Measurements from ENCODE around the gene SUCNR1.
A peak's percentile ranks its signal among the peaks of the same experiment; 100 is the strongest.
"Not testable (repeated sequence)": the region's sequence is repeated elsewhere in the genome, so short reads cannot be mapped to it uniquely, and the experiment has no call there.

Gene SUCNR1

DNA sequence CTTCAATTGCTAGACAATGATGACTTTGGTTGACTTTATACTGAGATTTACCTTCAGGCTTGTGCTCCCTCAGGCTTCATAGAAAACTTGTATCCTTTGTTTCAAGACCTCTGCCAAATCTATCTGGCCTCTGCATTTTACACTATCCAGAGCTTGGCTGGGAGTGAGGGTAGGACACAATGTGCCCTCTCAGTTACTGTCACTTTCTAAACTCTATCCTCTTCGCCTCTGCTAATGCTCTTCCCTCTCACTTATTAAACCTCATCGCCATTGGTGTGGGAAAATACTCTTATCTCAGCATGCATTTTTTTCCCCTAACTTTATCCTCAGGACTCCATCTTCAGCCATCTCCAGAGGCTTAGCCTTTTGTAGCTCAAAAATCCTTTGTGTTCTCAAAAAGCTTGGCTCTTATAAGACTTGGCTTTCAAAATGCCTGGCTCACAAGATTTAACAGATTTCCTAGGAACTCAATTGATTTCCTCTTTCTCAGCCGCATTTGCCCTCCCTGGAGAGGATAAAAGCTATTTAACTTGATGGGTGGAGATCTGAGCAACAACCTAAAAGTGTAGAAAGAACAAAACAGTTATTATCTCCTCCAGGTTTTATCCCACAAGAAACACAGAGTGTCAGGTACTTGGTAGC lies 28.3 kb downstream of the SUCNR1 start:
- DNase-seq = no peak

- DNase-seq = no peak
Observed at GRCh38 chr3:151903501-151903991, 30.1 kb downstream of the SUCNR1 start.

DNA sequence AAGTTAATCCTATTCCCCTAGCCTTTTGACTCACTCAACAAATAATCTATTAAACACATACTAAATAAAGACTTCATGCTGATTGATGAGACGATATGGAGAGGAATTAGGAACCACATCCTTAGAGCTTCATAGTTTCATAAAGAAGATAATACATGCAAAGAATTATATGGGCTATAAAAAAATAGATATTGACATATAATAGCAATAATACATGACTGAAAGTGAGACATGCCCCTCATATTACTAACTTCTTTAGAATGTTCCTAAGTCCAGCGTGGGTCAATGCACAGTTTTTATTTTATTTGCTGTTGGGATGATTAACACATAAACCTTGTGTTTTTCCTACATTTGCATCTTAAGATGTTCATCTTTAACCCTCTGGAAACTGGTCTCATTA lies 32.2 kb downstream of the SUCNR1 start:
- DNase-seq = no peak

DNA sequence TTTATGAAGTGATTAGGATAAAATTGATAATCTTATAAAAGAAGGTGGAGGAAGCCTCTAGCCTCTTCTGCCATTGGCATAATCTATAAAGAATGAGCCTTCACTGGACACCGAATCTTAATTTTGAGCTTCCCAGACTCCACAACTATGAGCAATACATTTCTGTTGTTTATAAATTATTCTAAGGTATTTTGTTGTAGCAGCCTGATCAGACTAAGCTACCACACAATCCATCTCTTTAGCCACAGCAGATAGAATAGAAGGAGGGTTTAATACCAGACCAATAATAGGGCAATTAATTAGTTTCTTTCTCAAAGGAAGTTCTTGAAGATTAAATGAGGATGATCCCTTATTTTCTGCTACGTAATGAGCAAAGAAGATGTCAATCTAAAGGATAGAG lies 33.3 kb downstream of the SUCNR1 start:
- DNase-seq = no peak

DNA sequence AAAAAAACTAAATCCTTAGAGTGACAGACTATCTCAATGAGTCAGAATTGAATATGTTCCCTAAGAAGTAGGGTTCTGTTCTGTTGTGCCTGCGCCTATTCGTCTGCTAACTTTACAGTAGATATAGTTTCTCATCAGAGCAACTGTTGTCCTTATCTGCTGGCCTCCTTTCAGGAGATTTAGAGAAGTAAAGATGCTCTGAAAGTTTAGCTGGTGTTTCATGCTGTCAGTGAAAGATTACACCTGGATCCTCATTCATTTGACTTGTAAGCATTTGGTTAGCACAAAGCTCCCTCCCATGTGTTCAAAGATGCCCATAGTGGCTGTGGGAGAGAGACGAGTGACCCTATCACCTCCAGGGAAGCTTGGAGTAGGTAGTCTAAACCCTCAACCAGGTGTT lies 35.0 kb downstream of the SUCNR1 start:
- DNase-seq = no peak

GRCh38 chr3:151909681-151910405 lies 36.4 kb downstream of the SUCNR1 start:
- DNase-seq = no peak

DNA sequence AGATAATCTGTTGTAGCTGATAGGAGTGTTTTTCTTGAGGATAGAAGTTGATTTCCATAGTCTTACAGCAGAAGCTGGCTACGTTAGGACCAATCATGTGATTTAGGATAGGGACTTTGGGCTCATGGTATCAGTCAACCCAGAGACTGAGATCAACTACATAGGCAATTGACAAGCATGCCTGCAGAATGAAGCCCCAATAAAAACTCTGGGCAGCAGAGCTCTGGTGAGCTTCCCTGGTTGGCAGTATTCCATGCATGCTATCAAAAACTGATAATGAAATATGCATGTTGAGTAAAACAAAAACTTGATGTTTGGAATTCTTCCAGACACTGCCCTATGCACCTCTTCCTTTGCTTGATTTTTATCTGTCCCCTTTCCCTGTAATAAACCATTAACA lies 38.0 kb downstream of the SUCNR1 start:
- DNase-seq = no peak

- DNase-seq = no peak
Observed at GRCh38 chr3:151912028-151912427, 38.6 kb downstream of the SUCNR1 start.

DNA sequence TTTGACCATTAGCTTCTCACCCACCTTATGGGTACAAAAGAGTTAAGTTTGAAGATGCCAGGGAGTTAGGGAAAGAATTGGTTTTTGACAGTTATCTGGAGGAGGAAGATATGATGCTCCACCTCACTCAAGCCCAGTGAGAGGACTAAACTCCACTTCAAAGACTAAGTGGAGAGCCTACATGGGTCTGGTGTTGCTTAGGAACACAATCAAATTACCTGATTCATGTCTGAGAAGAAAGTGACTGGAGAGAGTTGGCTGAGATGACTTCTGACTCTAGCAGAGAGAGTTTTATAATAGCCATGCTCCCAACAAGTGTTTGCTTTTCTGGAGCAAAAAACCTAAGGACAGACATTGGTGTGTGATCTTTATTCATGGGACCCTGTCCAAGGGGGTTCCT lies 43.3 kb downstream of the SUCNR1 start:
- no peak for DNase-seq

DNA sequence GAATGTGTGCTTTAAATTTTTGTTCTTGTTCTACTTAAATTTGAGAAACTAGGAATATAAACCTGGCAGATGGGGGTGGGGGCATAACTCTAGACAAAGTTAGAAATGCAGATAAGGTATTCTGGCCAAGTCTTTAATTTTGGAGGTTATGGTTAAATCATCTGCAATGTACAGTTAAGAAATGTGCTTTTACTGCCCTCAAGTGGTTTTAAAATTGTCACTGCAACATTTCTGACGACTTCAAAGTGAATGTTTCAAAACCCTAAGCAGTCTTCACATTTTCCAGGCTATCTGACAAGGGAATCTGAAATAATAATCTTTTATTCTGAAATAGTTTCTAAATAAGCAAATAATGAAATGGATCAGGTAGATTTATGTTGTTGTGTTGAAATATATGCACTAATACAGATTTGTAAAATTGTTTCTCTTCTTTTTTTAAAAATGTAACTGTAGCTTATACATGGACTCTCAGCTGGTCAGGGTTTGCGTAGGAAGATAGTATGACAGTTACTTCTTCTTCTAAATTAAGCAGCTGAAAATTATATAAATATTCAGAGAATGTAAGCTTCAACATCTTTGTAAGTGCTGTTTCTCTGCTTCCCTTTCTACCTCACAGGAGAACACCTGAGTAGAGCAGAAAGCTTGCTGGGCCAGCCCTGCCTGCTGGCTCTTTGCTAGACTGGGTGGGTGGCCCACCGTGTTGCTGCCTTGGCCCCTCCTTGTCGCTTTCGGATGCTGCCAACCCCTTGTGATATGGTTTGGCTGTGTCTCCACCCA lies 45.0 kb downstream of the SUCNR1 start:
- peak; percentile 7 for DNase-seq

DNA sequence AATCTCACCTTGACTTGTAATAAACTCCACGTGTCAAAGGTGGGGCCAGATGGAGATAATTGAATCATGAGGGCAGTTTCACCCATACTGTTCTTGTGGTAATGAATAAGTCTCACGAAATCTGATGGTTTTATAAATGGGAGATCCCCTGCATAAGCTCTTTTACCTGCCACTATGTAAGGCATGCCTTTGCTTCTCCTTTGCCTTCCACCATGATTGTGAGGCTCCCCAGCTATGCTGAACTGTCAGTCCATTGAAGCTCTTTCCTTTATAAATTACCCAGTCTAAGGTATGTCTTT lies 45.5 kb downstream of the SUCNR1 start:
- no peak for DNase-seq

DNA sequence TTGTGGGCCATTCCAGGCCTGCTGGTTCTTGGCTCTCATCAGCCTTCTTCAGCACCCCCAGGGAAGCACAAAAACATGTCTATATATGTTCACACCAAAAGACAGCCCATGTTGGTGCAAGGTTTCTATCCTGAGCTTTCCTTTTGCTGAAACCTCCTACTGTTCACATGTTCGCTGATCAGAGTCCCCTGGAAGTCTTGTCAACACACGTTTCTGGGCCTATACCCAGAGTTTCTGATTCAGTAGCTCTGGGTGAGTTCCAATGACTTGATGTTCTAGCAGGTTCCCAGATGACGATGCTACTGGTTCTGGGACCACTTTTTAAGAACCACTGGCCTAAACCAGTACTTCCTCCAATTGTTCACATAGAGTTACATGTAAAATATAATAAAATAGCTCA lies 46.0 kb downstream of the SUCNR1 start:
- no peak for DNase-seq

- no peak for DNase-seq
Observed at GRCh38 chr3:151923901-151924300, 50.5 kb downstream of the SUCNR1 start.

DNA sequence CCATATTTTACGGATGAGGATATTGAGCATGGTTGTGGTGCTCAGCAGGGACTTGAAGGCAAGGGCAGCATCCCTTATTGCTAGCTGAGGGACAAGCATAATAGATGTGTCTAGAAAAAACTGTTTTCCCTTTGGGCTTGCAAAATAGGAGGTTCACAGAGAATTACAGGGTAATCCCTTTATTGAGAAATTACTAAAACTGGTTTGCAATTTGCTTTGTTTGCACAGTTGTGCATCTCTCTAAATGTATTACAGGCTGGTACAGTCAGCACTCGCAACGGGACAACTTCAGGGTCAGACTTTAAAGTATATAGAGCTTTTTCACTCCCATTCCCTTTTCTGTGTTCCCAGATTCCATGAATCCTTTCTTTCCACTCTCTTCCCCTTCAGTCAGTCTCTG lies 51.3 kb downstream of the SUCNR1 start:
- DNase-seq = no peak

DNA sequence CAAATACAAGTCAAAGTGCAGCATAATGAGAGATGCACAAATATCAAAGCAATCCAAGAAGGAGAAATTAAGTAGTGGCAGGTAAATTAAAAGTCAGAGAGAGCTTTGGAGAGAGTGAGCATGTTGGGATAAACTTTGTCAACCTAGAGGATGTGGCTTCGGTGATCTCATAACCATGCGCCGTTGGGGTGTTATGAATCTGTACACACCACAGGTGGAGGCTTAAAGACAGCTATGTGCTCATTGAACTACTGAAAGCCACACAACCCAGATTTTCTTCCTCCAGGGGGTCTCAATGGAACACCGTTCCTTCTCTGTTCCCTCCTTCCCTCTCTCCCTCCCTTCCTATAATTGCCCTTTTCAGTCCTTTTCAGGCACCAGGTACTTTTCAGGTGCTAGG lies 52.0 kb downstream of the SUCNR1 start:
- DNase-seq = no peak

DNA sequence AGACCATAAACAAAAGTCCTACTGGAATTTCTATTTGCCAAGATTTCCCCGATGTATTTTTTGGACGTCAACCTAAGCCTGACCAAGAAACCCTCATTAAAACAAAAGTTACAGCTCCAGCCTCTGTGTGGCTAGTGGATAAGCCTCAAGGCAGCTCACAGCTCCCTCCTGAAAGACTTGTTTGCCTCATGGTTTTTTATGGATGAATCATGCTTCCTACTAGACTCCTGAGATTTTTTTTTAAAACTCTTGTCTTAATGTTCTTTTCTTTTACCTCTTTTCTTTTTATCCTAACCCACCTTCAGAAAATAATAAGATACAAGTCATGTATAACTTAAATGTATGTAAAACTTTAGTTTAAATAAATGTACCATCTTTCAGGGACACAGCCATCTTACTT lies 52.4 kb downstream of the SUCNR1 start:
- DNase-seq = no peak

- no peak for DNase-seq
Observed at GRCh38 chr3:151926956-151927355, 53.5 kb downstream of the SUCNR1 start.

DNA sequence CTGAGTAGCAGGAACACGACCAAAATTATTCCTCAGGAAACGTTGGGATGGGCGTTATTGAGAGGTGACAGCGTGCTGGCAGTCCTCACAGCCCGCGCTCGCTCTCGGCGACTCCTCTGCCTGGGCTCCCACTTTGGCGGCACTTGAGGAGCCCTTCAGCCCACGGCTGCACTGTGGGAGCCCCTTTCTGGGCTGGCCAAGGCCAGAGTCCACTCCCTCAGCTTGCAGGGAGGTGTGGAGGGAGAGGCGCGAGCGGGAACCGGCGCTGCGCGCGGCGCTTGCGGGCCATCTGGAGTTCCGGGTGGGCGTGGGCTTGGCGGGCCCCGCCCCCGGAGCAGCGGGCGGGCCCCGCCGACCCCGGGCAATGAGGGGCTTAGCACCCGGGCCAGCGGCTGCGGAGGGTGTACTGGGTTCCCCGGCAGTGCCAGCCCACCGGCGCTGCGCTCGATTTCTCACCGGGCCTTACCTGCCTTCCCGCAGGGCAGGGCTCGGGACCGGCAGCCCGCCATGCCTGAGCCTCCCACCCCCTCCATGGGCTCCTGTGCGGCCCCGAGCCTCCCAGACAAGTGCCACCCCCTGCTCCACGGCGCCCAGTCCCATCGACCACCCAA lies 54.6 kb downstream of the SUCNR1 start:
- not testable (repeated sequence) for DNase-seq

DNA sequence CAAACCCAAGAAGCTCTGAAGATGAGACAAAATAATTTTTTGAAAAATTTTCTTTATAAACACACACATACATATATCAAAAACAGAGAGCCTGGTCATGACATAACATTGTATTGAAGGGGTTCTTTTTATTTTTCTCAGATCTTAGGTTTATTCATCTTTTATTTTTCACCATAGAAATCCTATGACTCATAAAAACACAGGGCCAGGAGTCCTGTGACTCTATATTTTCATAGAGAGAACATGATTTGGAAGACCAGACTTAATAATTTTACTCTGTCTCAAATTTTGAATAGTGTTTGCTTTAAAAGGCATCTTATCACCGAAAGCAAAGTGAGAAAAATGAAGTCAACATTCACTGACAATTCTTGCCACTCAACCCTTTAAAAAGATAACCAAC lies 57.7 kb downstream of the SUCNR1 start:
- no peak for DNase-seq

- DNase-seq = no peak
Observed at GRCh38 chr3:151933234-151933853, 59.9 kb downstream of the SUCNR1 start.
